Thymus (tissue), 11 donors: ENCODE results near the gene HERPUD1. TPM values are rescaled to one million over a fixed set of nuclear protein-coding genes. Genes with fewer than 3 reads are reported as not detected.
"Not testable (repeated sequence)": the region's sequence is repeated elsewhere in the genome, so short reads cannot be mapped to it uniquely, and the experiment has no call there.

Experiments
- DNase-seq, 9 donors: peaks; one replicate each; pipeline ENCODE4 v3.0.0-alpha.2; 2013; ENCODE audit warnings: low spot score in 9 of 9, low read depth in 6 of 9, missing footprints in 1 of 9
- H3K27ac ChIP-seq, 2 donors: one replicate each; pipeline ENCODE4 v1.5.1; 2013; ENCODE audit warnings: control low read depth in 1 of 2, low read depth in 1 of 2, low read length in 1 of 2, mild to moderate bottlenecking in 1 of 2, moderate library complexity in 1 of 2
- H3K27me3 ChIP-seq, 2 donors: one replicate each; pipeline ENCODE4 v1.5.1; 2013; ENCODE audit warnings: low read length in 1 of 2; ENCODE audit not compliant: control insufficient read depth in 2 of 2, insufficient read depth in 1 of 2
- H3K36me3 ChIP-seq, 2 donors: one replicate each; pipeline ENCODE4 v1.5.1; 2013; ENCODE audit warnings: low read length in 1 of 2, mild to moderate bottlenecking in 1 of 2, moderate library complexity in 1 of 2; ENCODE audit not compliant: control insufficient read depth in 2 of 2, insufficient read depth in 2 of 2
- H3K4me1 ChIP-seq, 2 donors: one replicate each; pipeline ENCODE4 v1.5.1; 2013; ENCODE audit warnings: low read length in 2 of 2; ENCODE audit not compliant: control insufficient read depth in 2 of 2, insufficient read depth in 2 of 2
- H3K4me3 ChIP-seq, 2 donors: one replicate each; pipeline ENCODE4 v1.5.1; 2013; ENCODE audit warnings: low read length in 2 of 2, control low read depth in 1 of 2, mild to moderate bottlenecking in 1 of 2
- H3K9me3 ChIP-seq, 2 donors: one replicate each; pipeline ENCODE4 v1.5.1; 2013; ENCODE audit warnings: low read length in 1 of 2, mild to moderate bottlenecking in 1 of 2; ENCODE audit not compliant: control insufficient read depth in 2 of 2, insufficient read depth in 1 of 2
- WGBS: extraction: QIAGEN DNeasy Blood & Tissue Kit; methylation state at CpG from one replicate; pipeline ENCODE4 v1.1.7; 2013; 5-methylcytosine and 5-hydroxymethylcytosine counted together
- polyA plus RNA-seq: library from polyadenylated mRNA; stranded (reverse); fragments of 200-250 nt; gene quantifications from one replicate; pipeline ENCODE4 v1.2.3, GENCODE V29; 2013
- total RNA-seq: library from RNA; stranded (reverse); fragments of 120-200 nt; gene quantifications from one replicate; pipeline ENCODE4 v1.2.4, GENCODE V29; 2013
- donor health status: healthy.

Gene HERPUD1
- total and polyA plus RNA-seq, 2 donors: 28.3 to 105 TPM

GRCh38 chr16:56930486-56931270 lies 1.3 kb upstream of the HERPUD1 start:
- Histone ChIP-seq H3K4me3 (no peak overlapping the region), H3K36me3 (peaks cover 3 to 9% of the 10 kb centered on the region in 2 donors), H3K4me1 (peaks cover 14 to 55% of the 10 kb centered on the region in 2 donors), H3K27ac (peak overlapping the region; percentile 90 to 95), H3K27me3 (no peaks in the 10 kb centered on the region), H3K9me3 (no peaks in the 10 kb centered on the region)
- 93% methylated on average over 15 of the region's 15 CpGs for WGBS
- peak in 1 of 9 donors; percentile 43 for DNase-seq

- peak overlapping the region; percentile 65 to 98 for H3K4me3 ChIP-seq
- H3K27me3 ChIP-seq: no peaks in the 10 kb centered on the region
- H3K36me3 ChIP-seq: peaks cover 3 to 14% of the 10 kb centered on the region in 2 donors
- no peak for DNase-seq
- no peaks in the 10 kb centered on the region for H3K9me3 ChIP-seq
- WGBS: 29% methylated on average over 25 of the region's 25 CpGs
- H3K4me1 ChIP-seq: peaks cover 14 to 55% of the 10 kb centered on the region in 2 donors
- peak overlapping the region; percentile 90 to 95 for H3K27ac ChIP-seq
These were observed 561 bp upstream of the HERPUD1 start for GRCh38 chr16:56931271-56931891.

GRCh38 chr16:56932721-56933619 lies 1.0 kb downstream of the HERPUD1 start:
- Histone ChIP-seq H3K36me3 (peaks cover 3 to 27% of the 10 kb centered on the region in 2 donors), H3K4me1 (peaks cover 14 to 42% of the 10 kb centered on the region in 2 donors), H3K27me3 (no peaks in the 10 kb centered on the region), H3K27ac (peak overlapping the region; percentile 90 to 94), H3K4me3 (peak overlapping the region; percentile 65 to 98), H3K9me3 (no peaks in the 10 kb centered on the region)
- WGBS: 9% methylated on average over 25 of the region's 25 CpGs
- peak in 1 of 9 donors; percentile 53 for DNase-seq

- Histone ChIP-seq H3K36me3 (peaks cover 8 to 36% of the 10 kb centered on the region in 2 donors), H3K27me3 (no peaks in the 10 kb centered on the region), H3K27ac (peak overlapping the region; percentile 15 to 27), H3K9me3 (no peaks in the 10 kb centered on the region), H3K4me3 (peak overlapping the region; percentile 65 to 98), H3K4me1 (peaks cover 14 to 43% of the 10 kb centered on the region in 2 donors)
- peak in 1 of 9 donors; percentile 23 for DNase-seq
- 75% methylated on average over 8 of the region's 8 CpGs for WGBS
These were observed 2.1 kb downstream of the HERPUD1 start for GRCh38 chr16:56933828-56934598.

GRCh38 chr16:56934599-56935145 lies 2.7 kb downstream of the HERPUD1 start:
- 92% methylated on average over 8 of the region's 8 CpGs for WGBS
- Histone ChIP-seq H3K4me3 (peak overlapping the region in 1 of 2 donors; percentile 65), H3K27ac (peak overlapping the region in 1 of 2 donors; percentile 15), H3K36me3 (peaks cover 12 to 42% of the 10 kb centered on the region in 2 donors), H3K4me1 (peaks cover 16 to 44% of the 10 kb centered on the region in 2 donors)
- not testable (repeated sequence) for DNase-seq, H3K9me3 ChIP-seq, H3K27me3 ChIP-seq

GRCh38 chr16:56935201-56935600 lies 3.3 kb downstream of the HERPUD1 start:
- Histone ChIP-seq H3K9me3 (no peaks in the 10 kb centered on the region), H3K27me3 (no peaks in the 10 kb centered on the region), H3K36me3 (peaks cover 18 to 47% of the 10 kb centered on the region in 2 donors), H3K4me3 (no peak overlapping the region), H3K27ac (no peak overlapping the region), H3K4me1 (peaks cover 16 to 46% of the 10 kb centered on the region in 2 donors)
- no peak for DNase-seq
- 95% methylated on average over 5 of the region's 5 CpGs for WGBS

GRCh38 chr16:56936491-56936890 lies 4.5 kb downstream of the HERPUD1 start:
- 94% methylated on average over 5 of the region's 5 CpGs for WGBS
- Histone ChIP-seq H3K9me3 (no peaks in the 10 kb centered on the region), H3K4me1 (peaks cover 9 to 37% of the 10 kb centered on the region in 2 donors), H3K27me3 (no peaks in the 10 kb centered on the region), H3K36me3 (peaks cover 27 to 59% of the 10 kb centered on the region in 2 donors), H3K27ac (no peak overlapping the region), H3K4me3 (no peak overlapping the region)
- DNase-seq: no peak

GRCh38 chr16:56936950-56937349 lies 5.0 kb downstream of the HERPUD1 start:
- H3K27ac ChIP-seq: no peak overlapping the region
- peaks cover 9 to 35% of the 10 kb centered on the region in 2 donors for H3K4me1 ChIP-seq
- H3K9me3 ChIP-seq: no peaks in the 10 kb centered on the region
- H3K27me3 ChIP-seq: no peaks in the 10 kb centered on the region
- peaks cover 29 to 62% of the 10 kb centered on the region in 2 donors for H3K36me3 ChIP-seq
- 97% methylated on average over 5 of the region's 5 CpGs for WGBS
- DNase-seq: no peak
- H3K4me3 ChIP-seq: no peak overlapping the region
